MCF 10A (cell line): ENCODE results near the gene POLA1. TPM values are rescaled to one million over a fixed set of nuclear protein-coding genes. Genes with fewer than 3 reads are reported as not detected.

Experiments used
- BruUV-seq: library from RNA; stranded (reverse); fragments of 400-500 nt; replicated peaks from 2 replicates; lab custom pipeline; 2021; lab: Mats Ljungman, UMichigan
- CTCF ChIA-PET: fragments of 300-600 bp; sonication (Branson Sonifier 250); formaldehyde crosslinking; extraction: SDS; loops from one replicate; lab custom pipeline; 2021; ENCODE audit warnings: antibody characterized with exemption, inconsistent platforms; lab: Yijun Ruan, JAX
- POLR2A ChIA-PET: fragments of 300-600, 350-650 bp; sonication (Branson Sonifier 250); formaldehyde crosslinking; extraction: SDS; loops from one replicate; lab custom pipeline; 2020; ENCODE audit warnings: antibody characterized with exemption, inconsistent platforms; lab: Yijun Ruan, JAX
- DNase-seq: peaks from one replicate; pipeline ENCODE4 v3.0.0-alpha.2; 2018; ENCODE audit not compliant: unreplicated experiment
- H3K27ac Mint-ChIP-seq: one replicate; pipeline ENCODE4 v1.8.0; 2022; ENCODE audit warnings: mild to moderate bottlenecking, low read depth, mixed read lengths; ENCODE audit not compliant: unreplicated experiment
- H3K27me3 Mint-ChIP-seq: one replicate; pipeline ENCODE4 v1.8.0; 2022; ENCODE audit warnings: mixed read lengths; ENCODE audit not compliant: insufficient read depth, unreplicated experiment
- H3K36me3 Mint-ChIP-seq: one replicate; pipeline ENCODE4 v1.8.0; 2022; ENCODE audit warnings: mild to moderate bottlenecking, moderate library complexity, mixed read lengths; ENCODE audit not compliant: insufficient read depth, unreplicated experiment
- H3K4me1 Mint-ChIP-seq: one replicate; pipeline ENCODE4 v1.8.0; 2022; ENCODE audit warnings: mixed read lengths; ENCODE audit not compliant: insufficient read depth, unreplicated experiment
- H3K4me3 Mint-ChIP-seq: one replicate; pipeline ENCODE4 v1.8.0; 2022; ENCODE audit warnings: mild to moderate bottlenecking, moderate library complexity, mixed read lengths; ENCODE audit not compliant: unreplicated experiment
- H3K9me3 Mint-ChIP-seq: one replicate; pipeline ENCODE4 v1.8.0; 2022; ENCODE audit warnings: mixed read lengths; ENCODE audit not compliant: unreplicated experiment
- intact Hi-C: fragments of 100-400 bp; cut with micrococcal nuclease; formaldehyde crosslinking; loops from 2 replicates; pipeline ENCODE4 v1.14.1; 2022
- total RNA-seq: library from RNA; stranded (reverse); gene quantifications from 2 replicates; pipeline ENCODE4 v1.2.3, GENCODE V29; 2022
- TF ChIP-seq, protein P1 (sequence below): fragments of 200-600 bp; IDR thresholded peaks from one replicate; pipeline ENCODE4 v1.8.0; 2022; ENCODE audit warnings: antibody characterized with exemption, mild to moderate bottlenecking; ENCODE audit not compliant: unreplicated experiment

POLA1 gene
- total RNA-seq, 1 experiment from 2014 or later = 9.8 TPM

- Mint-ChIP-seq H3K36me3 (peaks cover 31% of the 10 kb centered on the region), H3K27ac (no peak overlapping the region), H3K4me1 (no peaks in the 10 kb centered on the region), H3K4me3 (no peak overlapping the region), H3K9me3 (no peaks in the 10 kb centered on the region), H3K27me3 (peaks cover 44% of the 10 kb centered on the region)
- TF ChIP-seq, protein P1, sequence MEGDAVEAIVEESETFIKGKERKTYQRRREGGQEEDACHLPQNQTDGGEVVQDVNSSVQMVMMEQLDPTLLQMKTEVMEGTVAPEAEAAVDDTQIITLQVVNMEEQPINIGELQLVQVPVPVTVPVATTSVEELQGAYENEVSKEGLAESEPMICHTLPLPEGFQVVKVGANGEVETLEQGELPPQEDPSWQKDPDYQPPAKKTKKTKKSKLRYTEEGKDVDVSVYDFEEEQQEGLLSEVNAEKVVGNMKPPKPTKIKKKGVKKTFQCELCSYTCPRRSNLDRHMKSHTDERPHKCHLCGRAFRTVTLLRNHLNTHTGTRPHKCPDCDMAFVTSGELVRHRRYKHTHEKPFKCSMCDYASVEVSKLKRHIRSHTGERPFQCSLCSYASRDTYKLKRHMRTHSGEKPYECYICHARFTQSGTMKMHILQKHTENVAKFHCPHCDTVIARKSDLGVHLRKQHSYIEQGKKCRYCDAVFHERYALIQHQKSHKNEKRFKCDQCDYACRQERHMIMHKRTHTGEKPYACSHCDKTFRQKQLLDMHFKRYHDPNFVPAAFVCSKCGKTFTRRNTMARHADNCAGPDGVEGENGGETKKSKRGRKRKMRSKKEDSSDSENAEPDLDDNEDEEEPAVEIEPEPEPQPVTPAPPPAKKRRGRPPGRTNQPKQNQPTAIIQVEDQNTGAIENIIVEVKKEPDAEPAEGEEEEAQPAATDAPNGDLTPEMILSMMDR = no peak
- no peak for DNase-seq
- ChIA-PET CTCF (no interaction called here), POLR2A (interaction anchor here (0.8 kb wide), 1 partner anchor 985 kb away, joined by 3 read pairs; no protein-coding TSS in a partner anchor)
- BruUV-seq = no TSS peak
- intact Hi-C loops = no loop called here
Observed at GRCh38 chrX:24732766-24733500, 39.2 kb downstream of the POLA1 start.

DNA sequence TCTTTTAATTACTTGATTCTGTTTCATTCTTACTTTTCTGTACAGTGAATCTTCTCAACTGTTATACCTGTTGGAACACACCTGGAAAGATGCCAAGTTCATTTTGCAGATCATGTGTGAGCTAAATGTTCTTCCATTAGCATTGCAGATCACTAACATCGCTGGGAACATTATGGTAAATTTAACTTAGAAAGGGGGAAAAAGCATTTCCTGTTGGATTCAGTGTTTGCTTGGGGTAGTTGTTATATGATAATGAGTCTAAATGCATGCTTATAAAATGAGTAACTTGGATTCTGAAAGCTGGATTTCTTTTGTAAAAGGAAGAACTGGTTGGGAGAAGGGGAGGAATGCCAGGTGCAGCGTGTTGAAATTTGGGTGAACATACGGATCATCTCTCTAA is 47.6 kb downstream of the POLA1 start:
- no peak for DNase-seq
- no TSS peak for BruUV-seq
- no peak overlapping the region for H3K4me3 Mint-ChIP-seq
- no peaks in the 10 kb centered on the region for H3K4me1 Mint-ChIP-seq
- no peak overlapping the region for H3K27ac Mint-ChIP-seq
- TF ChIP-seq, protein P1 = no peak
- no peaks in the 10 kb centered on the region for H3K9me3 Mint-ChIP-seq
- H3K27me3 Mint-ChIP-seq = peaks cover 30% of the 10 kb centered on the region
- intact Hi-C loops = loop anchor here (10.0 kb wide), 2 partner anchors 227 to 487 kb away; no protein-coding TSS in a partner anchor
- ChIA-PET POLR2A (no interaction called here), CTCF (interaction anchor here (0.8 kb wide), 1 partner anchor 33 kb away, joined by 3 read pairs; no protein-coding TSS in a partner anchor)
- peaks cover 34% of the 10 kb centered on the region for H3K36me3 Mint-ChIP-seq

GRCh38 chrX:24748196-24748595 is 54.5 kb downstream of the POLA1 start:
- Mint-ChIP-seq H3K27ac (no peak overlapping the region), H3K4me3 (no peak overlapping the region), H3K27me3 (peaks cover 34% of the 10 kb centered on the region), H3K36me3 (peaks cover 25% of the 10 kb centered on the region), H3K4me1 (no peaks in the 10 kb centered on the region), H3K9me3 (no peaks in the 10 kb centered on the region)
- DNase-seq = no peak
- TF ChIP-seq, protein P1 = no peak
- no TSS peak for BruUV-seq
- ChIA-PET CTCF (interaction anchor here (1.2 to 3.7 kb wide), 2 partner anchors 91 to 396 kb away, joined by 5 to 15 read pairs; no protein-coding TSS in a partner anchor), POLR2A (no interaction called here)
- intact Hi-C loops = loop anchor here (10.0 kb wide), 2 partner anchors 233 to 493 kb away; no protein-coding TSS in a partner anchor

GRCh38 chrX:24759786-24760185 is 66.1 kb downstream of the POLA1 start:
- Mint-ChIP-seq H3K4me1 (no peaks in the 10 kb centered on the region), H3K36me3 (peaks cover 14% of the 10 kb centered on the region), H3K4me3 (no peak overlapping the region), H3K27ac (no peak overlapping the region), H3K27me3 (peaks cover 58% of the 10 kb centered on the region), H3K9me3 (no peaks in the 10 kb centered on the region)
- POLR2A ChIA-PET = no interaction called here
- CTCF ChIA-PET = no interaction called here
- intact Hi-C loops = loop anchor here (10.0 kb wide), 1 partner anchor 685 kb away; no protein-coding TSS in a partner anchor
- no TSS peak for BruUV-seq
- TF ChIP-seq, protein P1 = no peak
- DNase-seq = no peak
